HCT116 (cell line): ENCODE results near the gene HERC3. TPM values are rescaled to one million over a fixed set of nuclear protein-coding genes. Genes with fewer than 3 reads are reported as not detected.

Experiments used
- ATAC-seq: fragments of 200-7000 bp; cut with Tn5 transposase; 2 replicates; pipeline ENCODE4 v1.9.1; 2020; ENCODE audit warnings: mild to moderate bottlenecking, moderate library complexity
- BruUV-seq: library from RNA; stranded (reverse); fragments of 400-500 nt; replicated peaks from 2 replicates; lab custom pipeline; 2021; lab: Mats Ljungman, UMichigan
- CTCF ChIA-PET: fragments of 300-600 bp; sonication (Branson Sonifier 250); formaldehyde crosslinking; loops from one replicate; lab custom pipeline; 2021; ENCODE audit warnings: antibody characterized with exemption; lab: Charles Lee
- POLR2A ChIA-PET: fragments of 300-600, 350-600 bp; sonication (Branson Sonifier 250); formaldehyde crosslinking; loops from one replicate; lab custom pipeline; 2021; ENCODE audit warnings: antibody characterized with exemption; lab: Charles Lee
- RAD21 ChIA-PET, 2 experiments: fragments of 300-600 bp; sonication (Branson Sonifier 250); formaldehyde crosslinking; loops; one replicate each; lab custom pipeline; 2023; ENCODE audit warnings: low total read pairs in 2 of 2; ENCODE audit not compliant: uncharacterized antibody in 2 of 2, unreplicated experiment in 2 of 2, low non-redundant PET in 1 of 2; lab: Charles Lee
- DNase-seq: peaks from one replicate; pipeline ENCODE4 v3.0.0-alpha.2; 2010; ENCODE audit warnings: low read depth, low spot score
- H2AFZ ChIP-seq: fragments of 200-600 bp; shearing (Covaris generic), sonication (generic); 2 replicates; pipeline ENCODE4 v1.6.1; 2017; ENCODE audit warnings: low read depth, mixed run types, mixed read lengths, antibody characterized with exemption, low read length; ENCODE audit not compliant: poor library complexity, severe bottlenecking
- H3K27ac ChIP-seq: 2 replicates; pipeline ENCODE4 v1.5.1; 2012; ENCODE audit warnings: low read depth, low read length
- H3K27me3 ChIP-seq: fragments of 200-600 bp; sonication (generic); 2 replicates; pipeline ENCODE4 v1.6.1; 2016; ENCODE audit warnings: mixed run types, low read length, mixed read lengths; ENCODE audit not compliant: insufficient read depth
- H3K36me3 ChIP-seq, 2 experiments: fragments of 200-500 bp in 1 of 2; fragments of 200-600 bp in 1 of 2; sonication (Bioruptor generic) in 1 of 2; sonication (generic) in 1 of 2; 2 replicates each; pipeline versions ENCODE4 v1.5.1 to v1.6.1; 2014 to 2016; ENCODE audit warnings: low read length in 2 of 2, inconsistent platforms in 1 of 2, mixed read lengths in 1 of 2, mixed run types in 1 of 2; ENCODE audit not compliant: insufficient read depth in 2 of 2, control insufficient read depth in 1 of 2
- H3K4me1 ChIP-seq, 2 experiments: fragments of 200-600 bp in 1 of 2; sonication (generic) in 1 of 2; 2 replicates each; pipeline versions ENCODE4 v1.5.1 to v1.6.1; 2012 to 2017; ENCODE audit warnings: low read length in 2 of 2, inconsistent platforms in 1 of 2, mild to moderate bottlenecking in 1 of 2, mixed read lengths in 1 of 2, mixed run types in 1 of 2, moderate library complexity in 1 of 2; ENCODE audit not compliant: insufficient read depth in 2 of 2, control insufficient read depth in 1 of 2
- H3K4me2 ChIP-seq: fragments of 200-600 bp; sonication (generic); 2 replicates; pipeline ENCODE4 v1.6.1; 2017; ENCODE audit warnings: mixed run types, low read length, mixed read lengths
- H3K4me3 ChIP-seq, 2 experiments: fragments of 200-600 bp in 1 of 2; sonication (generic) in 1 of 2; replicated peaks in 1 of 2; 2 replicates each; pipeline ENCODE4 v1.5.1; 2011 to 2016; ENCODE audit warnings: low read length in 2 of 2, control low read depth in 1 of 2, low read depth in 1 of 2, mild to moderate bottlenecking in 1 of 2, mixed read lengths in 1 of 2, mixed run types in 1 of 2
- H3K79me2 ChIP-seq: fragments of 200-600 bp; sonication (generic); 2 replicates; pipeline ENCODE4 v1.6.1; 2017; ENCODE audit warnings: mild to moderate bottlenecking, mixed run types, low read length, moderate library complexity, mixed read lengths; ENCODE audit not compliant: insufficient read depth
- H3K9ac ChIP-seq: fragments of 200-600 bp; sonication (generic); 2 replicates; pipeline ENCODE4 v1.6.1; 2016; ENCODE audit warnings: low read length, mixed read lengths
- H3K9me2 ChIP-seq: fragments of 200-600 bp; sonication (generic), shearing (Covaris generic); 2 replicates; pipeline ENCODE4 v1.6.1; 2017; ENCODE audit warnings: mixed run types, mild to moderate bottlenecking, moderate library complexity; ENCODE audit not compliant: insufficient read depth
- H3K9me3 ChIP-seq, 2 experiments: fragments of 200-500 bp in 1 of 2; fragments of 200-600 bp in 1 of 2; sonication (Bioruptor generic) in 1 of 2; sonication (generic) in 1 of 2; 2 replicates each; pipeline ENCODE4 v1.6.1; 2014 to 2017; ENCODE audit warnings: low read length in 2 of 2, mixed read lengths in 2 of 2, inconsistent platforms in 1 of 2, low read depth in 1 of 2, mild to moderate bottlenecking in 1 of 2, mixed run types in 1 of 2, moderate library complexity in 1 of 2; ENCODE audit not compliant: control insufficient read depth in 1 of 2, insufficient read depth in 1 of 2
- H4K20me1 ChIP-seq: fragments of 200-600 bp; sonication (generic), shearing (Covaris generic); 2 replicates; pipeline ENCODE4 v1.6.1; 2017; ENCODE audit warnings: mixed run types, mild to moderate bottlenecking, moderate library complexity; ENCODE audit not compliant: insufficient read depth
- ATF3 ChIP-seq: IDR thresholded peaks from 2 replicates; pipeline ENCODE4 v1.6.1; 2012
- CBX3 ChIP-seq: IDR thresholded peaks from 2 replicates; pipeline ENCODE4 v1.6.1; 2012; ENCODE audit warnings: low read depth
- CEBPB ChIP-seq: IDR thresholded peaks from 2 replicates; pipeline ENCODE4 v1.6.1; 2012; ENCODE audit warnings: low read depth
- EGR1 ChIP-seq: IDR thresholded peaks from 2 replicates; pipeline ENCODE4 v1.6.1; 2012; ENCODE audit warnings: low read depth
- EZH2 ChIP-seq: fragments of 200-600 bp; sonication (generic); IDR thresholded peaks from 2 replicates; pipeline ENCODE4 v1.6.1; 2017; ENCODE audit warnings: antibody characterized with exemption, mixed run types
- EZH2phosphoT487 ChIP-seq: fragments of 200-600 bp; IDR thresholded peaks from 2 replicates; pipeline ENCODE4 v1.6.1; 2018; ENCODE audit warnings: antibody characterized with exemption, borderline replicate concordance
- FOSL1 ChIP-seq: IDR thresholded peaks from 2 replicates; pipeline ENCODE4 v1.6.1; 2012; ENCODE audit warnings: low read depth
- JUND ChIP-seq: IDR thresholded peaks from 2 replicates; pipeline ENCODE4 v1.6.1; 2012
- SIN3A ChIP-seq: IDR thresholded peaks from 2 replicates; pipeline ENCODE4 v1.6.1; 2012; ENCODE audit warnings: low read depth
- SRF ChIP-seq: IDR thresholded peaks from 2 replicates; pipeline ENCODE4 v1.6.1; 2012; ENCODE audit warnings: low read depth
- TCF7L2 ChIP-seq: IDR thresholded peaks from 2 replicates; pipeline ENCODE4 v1.7.0; 2011; ENCODE audit warnings: borderline replicate concordance, inconsistent platforms; ENCODE audit not compliant: insufficient read depth, insufficient read length; ENCODE audit errors: extremely low read depth
- YY1 ChIP-seq: IDR thresholded peaks from 2 replicates; pipeline ENCODE4 v1.6.1; 2011; ENCODE audit warnings: low read length, low read depth, moderate library complexity, mild to moderate bottlenecking; ENCODE audit not compliant: insufficient replicate concordance; ENCODE audit errors: extremely low read depth
- ZBTB33 ChIP-seq: IDR thresholded peaks from 2 replicates; pipeline ENCODE4 v1.6.1; 2011; ENCODE audit warnings: mild to moderate bottlenecking, low read length, moderate library complexity; ENCODE audit not compliant: insufficient replicate concordance; ENCODE audit errors: extremely low read depth
- ZFX ChIP-seq: fragments of 450-650 bp; IDR thresholded peaks from 2 replicates; pipeline ENCODE4 v1.6.1; 2017
- ZNF274 ChIP-seq: fragments of 200-500 bp; sonication (Bioruptor generic); IDR thresholded peaks from 2 replicates; pipeline ENCODE4 v1.6.1; 2014; ENCODE audit warnings: mild to moderate bottlenecking, low read depth, low read length, inconsistent platforms
- intact Hi-C: fragments of 100-400 bp; cut with micrococcal nuclease; formaldehyde crosslinking; loops from 2 replicates; pipeline ENCODE4 v1.10.0; 2022
- total RNA-seq: library from RNA; stranded (reverse); gene quantifications from one replicate; pipeline ENCODE4 v1.2.1, GENCODE V29; 2021; ENCODE audit not compliant: unreplicated experiment
- TF ChIP-seq, protein P1 (sequence below): IDR thresholded peaks from 2 replicates; pipeline ENCODE4 v1.6.1; 2012

HERC3 gene
- total RNA-seq, 1 experiment from 2014 or later = 10.8 TPM

DNA sequence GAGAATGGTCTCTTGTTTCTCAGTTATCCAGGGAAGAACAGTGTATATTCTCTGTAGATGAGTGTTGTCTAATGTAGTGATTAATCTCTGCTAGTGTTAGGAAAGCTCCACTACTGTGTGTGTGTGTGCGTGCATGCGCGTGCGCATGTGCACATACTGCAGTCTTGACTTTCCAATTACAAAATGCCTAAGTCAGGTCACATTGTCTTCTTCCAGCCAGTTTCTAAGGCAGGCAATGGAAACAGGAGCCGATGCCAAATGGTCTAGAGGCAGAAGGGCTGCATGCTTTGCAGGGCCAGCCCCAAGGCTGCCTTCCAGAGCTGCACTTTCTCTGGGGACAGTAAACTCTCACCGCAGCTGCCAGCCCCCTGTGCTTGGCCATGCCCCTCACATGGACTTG lies 135.9 kb downstream of the HERC3 start:
- intact Hi-C loops = no loop called here
- ChIA-PET POLR2A (no interaction called here), CTCF (no interaction called here), RAD21 (no interaction called here)
- Histone ChIP-seq H3K9ac (no peak overlapping the region), H3K9me3 (no peaks in the 10 kb centered on the region), H3K79me2 (no peaks in the 10 kb centered on the region), H3K27ac (no peak overlapping the region), H3K9me2 (no peaks in the 10 kb centered on the region), H3K4me3 (no peak overlapping the region), H4K20me1 (no peaks in the 10 kb centered on the region), H2AFZ (no peak overlapping the region), H3K4me2 (no peak overlapping the region), H3K4me1 (no peaks in the 10 kb centered on the region)
- BruUV-seq = no TSS peak
- no peak for ATAC-seq
- TF ChIP-seq EGR1 (no peak), ZNF274 (no peak), SRF (no peak), ZFX (no peak)
- TF ChIP-seq, all 23 proteins: peak for 0
- no peak for DNase-seq
- no peaks in the 10 kb centered on the region for H3K27me3 ChIP-seq
- H3K36me3 ChIP-seq = peaks cover 0 to 10% of the 10 kb centered on the region in 2 experiments; a peak in 1 of 4 replicates

- no peak overlapping the region for H3K27ac ChIP-seq
- H2AFZ ChIP-seq = no peak overlapping the region
- intact Hi-C loops = no loop called here
- ATAC-seq (no peak), DNase-seq (no peak)
- H3K27me3 ChIP-seq = no peaks in the 10 kb centered on the region
- peaks cover 0 to 10% of the 10 kb centered on the region in 2 experiments; a peak in 1 of 4 replicates for H3K36me3 ChIP-seq
- H3K4me3 ChIP-seq = no peak overlapping the region
- H3K9me3 ChIP-seq = no peaks in the 10 kb centered on the region
- CTCF ChIA-PET = no interaction called here
- H3K9me2 ChIP-seq = no peaks in the 10 kb centered on the region
- no TSS peak for BruUV-seq
- TF ChIP-seq EGR1 = no peak
- TF ChIP-seq JUND = no peak
- no peak for TF ChIP-seq ZBTB33
- TF ChIP-seq EZH2 = no peak
- TF ChIP-seq FOSL1 = no peak
- TF ChIP-seq ATF3 = no peak
- no peak for TF ChIP-seq TCF7L2
- no peak for TF ChIP-seq EZH2phosphoT487
- no peak for TF ChIP-seq YY1
- TF ChIP-seq CEBPB = no peak
- TF ChIP-seq, protein P1, sequence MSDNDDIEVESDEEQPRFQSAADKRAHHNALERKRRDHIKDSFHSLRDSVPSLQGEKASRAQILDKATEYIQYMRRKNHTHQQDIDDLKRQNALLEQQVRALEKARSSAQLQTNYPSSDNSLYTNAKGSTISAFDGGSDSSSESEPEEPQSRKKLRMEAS = no peak
- TF ChIP-seq ZNF274 = no peak
- TF ChIP-seq SIN3A = no peak
- no peak for TF ChIP-seq CBX3
- TF ChIP-seq, all 23 proteins: peak for 0
- H4K20me1 ChIP-seq = no peaks in the 10 kb centered on the region
- no peak overlapping the region for H3K9ac ChIP-seq
- ChIA-PET RAD21 (interaction anchor here in 1 of 2 experiments (0.7 kb wide), 1 partner anchor 223 kb away, joined by 4 read pairs; no protein-coding TSS in a partner anchor), POLR2A (no interaction called here)
- no peak overlapping the region for H3K4me2 ChIP-seq
- no peaks in the 10 kb centered on the region for H3K79me2 ChIP-seq
- H3K4me1 ChIP-seq = no peaks in the 10 kb centered on the region
These were observed 137.0 kb downstream of the HERC3 start for GRCh38 chr4:88729146-88729760.
